B cell (primary cell): ENCODE data around the gene PSMG4. TPM values are rescaled to one million over a fixed set of nuclear protein-coding genes. Genes with fewer than 3 reads are reported as not detected.

Source experiments
- ATAC-seq: fragments of 200-7000 bp; cut with Tn5 transposase; one replicate; pipeline ENCODE4 v1.10.0; 2021; ENCODE audit warnings: low read depth, mild to moderate bottlenecking, moderate number of reproducible peaks, moderate library complexity
- CTCF ChIA-PET: fragments of 350-600 bp; sonication (Branson Sonifier 250); formaldehyde crosslinking; loops from one replicate; lab custom pipeline; 2021; ENCODE audit warnings: antibody characterized with exemption, inconsistent platforms; lab: Charles Lee
- POLR2A ChIA-PET: fragments of 350-600 bp; sonication (Branson Sonifier 250); formaldehyde crosslinking; loops from one replicate; lab custom pipeline; 2021; ENCODE audit warnings: antibody characterized with exemption; lab: Charles Lee
- DNase-seq: peaks from one replicate; pipeline ENCODE4 v3.0.0; 2013
- H2AFZ ChIP-seq: 2 replicates; pipeline ENCODE4 v1.6.1; 2012; ENCODE audit warnings: mild to moderate bottlenecking, low read depth, low read length; ENCODE audit not compliant: insufficient read depth, poor library complexity, severe bottlenecking
- H3K27ac ChIP-seq, 2 donors: 1 replicate in 1 of 2; 2 replicates in 1 of 2; pipeline ENCODE4 v1.5.1; 2012 to 2013; ENCODE audit warnings: low read length in 2 of 2, mild to moderate bottlenecking in 2 of 2, moderate library complexity in 1 of 2
- H3K27me3 ChIP-seq, 4 experiments: fragments of 200-600 bp in 1 of 4; sonication (generic) in 1 of 4; replicated peaks in 1 of 4; 1 replicate in 2 of 4; 2 replicates in 2 of 4; pipeline versions ENCODE4 v1.6.1 to v1.7.0; 2013 to 2016; ENCODE audit warnings: low read length in 3 of 4, mild to moderate bottlenecking in 2 of 4, mixed read lengths in 1 of 4, moderate library complexity in 1 of 4; ENCODE audit not compliant: insufficient read depth in 4 of 4, control insufficient read depth in 3 of 4; ENCODE audit errors: control extremely low read depth in 1 of 4
- H3K36me3 ChIP-seq, 2 experiments: replicated peaks in 1 of 2; 1 replicate in 1 of 2; 2 replicates in 1 of 2; pipeline versions ENCODE4 v1.6.1 to v1.7.1; 2013; ENCODE audit warnings: low read length in 1 of 2; ENCODE audit not compliant: insufficient read depth in 2 of 2, control insufficient read depth in 1 of 2; ENCODE audit errors: control extremely low read depth in 1 of 2, extremely low read depth in 1 of 2
- H3K4me1 ChIP-seq, 2 donors: fragments of 200-600 bp in 1 of 2; sonication (generic) in 1 of 2; 1 replicate in 1 of 2; 2 replicates in 1 of 2; pipeline versions ENCODE4 v1.5.1 to v1.6.1; 2013 to 2017; ENCODE audit warnings: low read length in 2 of 2; ENCODE audit not compliant: control insufficient read depth in 2 of 2, insufficient read depth in 2 of 2
- H3K4me2 ChIP-seq: replicated peaks from 2 replicates; pipeline ENCODE3; 2012; ENCODE audit warnings: mild to moderate bottlenecking, low read depth, low read length; ENCODE audit not compliant: poor library complexity, severe bottlenecking
- H3K4me3 ChIP-seq, 5 experiments: fragments of 200-600 bp in 1 of 5; sonication (generic) in 1 of 5; 1 replicate in 3 of 5; 2 replicates in 2 of 5; pipeline versions ENCODE4 v1.5.1 to v1.7.0; 2011 to 2016; ENCODE audit warnings: low read length in 4 of 5, mild to moderate bottlenecking in 4 of 5, low read depth in 2 of 5, control low read depth in 1 of 5, moderate library complexity in 1 of 5; ENCODE audit not compliant: insufficient read depth in 1 of 5; ENCODE audit errors: control extremely low read depth in 1 of 5, extremely low read depth in 1 of 5
- H3K79me2 ChIP-seq: fragments of 200-600 bp; sonication (generic); one replicate; pipeline ENCODE4 v1.6.0; 2016; ENCODE audit warnings: low read length; ENCODE audit not compliant: control insufficient read depth, insufficient read depth
- H3K9ac ChIP-seq: fragments of 200-600 bp; sonication (generic); 2 replicates; pipeline ENCODE4 v1.6.1; 2017; ENCODE audit warnings: mild to moderate bottlenecking, low read length, moderate library complexity
- H3K9me3 ChIP-seq, 3 donors: one replicate each; pipeline versions ENCODE4 v1.6.1 to v1.7.1; 2013; ENCODE audit warnings: low read length in 2 of 3; ENCODE audit not compliant: control insufficient read depth in 2 of 3, insufficient read depth in 1 of 3; ENCODE audit errors: control extremely low read depth in 1 of 3
- H4K20me1 ChIP-seq: 2 replicates; pipeline ENCODE4 v1.6.0; 2012; ENCODE audit warnings: mild to moderate bottlenecking, low read length; ENCODE audit not compliant: insufficient read depth, control insufficient read depth, poor library complexity, severe bottlenecking
- H3K27ac Mint-ChIP-seq: one replicate; pipeline ENCODE4 v1.8.0; 2021; ENCODE audit warnings: mixed read lengths
- H3K27me3 Mint-ChIP-seq: one replicate; pipeline ENCODE4 v1.8.0; 2021; ENCODE audit warnings: mixed read lengths
- H3K4me1 Mint-ChIP-seq: one replicate; pipeline ENCODE4 v1.8.0; 2021; ENCODE audit warnings: mixed read lengths
- H3K4me3 Mint-ChIP-seq: one replicate; pipeline ENCODE4 v1.8.0; 2021; ENCODE audit warnings: mixed read lengths
- H3K9me3 Mint-ChIP-seq: one replicate; pipeline ENCODE4 v1.8.0; 2022; ENCODE audit warnings: mixed read lengths; ENCODE audit not compliant: insufficient read depth
- EZH2 ChIP-seq: IDR thresholded peaks from 2 replicates; pipeline ENCODE4 v1.6.1; 2012; ENCODE audit warnings: borderline replicate concordance, low read depth, mild to moderate bottlenecking, moderate library complexity, low read length; ENCODE audit not compliant: insufficient read depth, poor library complexity, severe bottlenecking
- WGBS: methylation state at CpG from one replicate; pipeline ENCODE4 v1.1.5; 2013; ENCODE audit warnings: missing lambda C conversion rate; ENCODE audit not compliant: insufficient coverage; 5-methylcytosine and 5-hydroxymethylcytosine counted together
- intact Hi-C: fragments of 100-400 bp; cut with micrococcal nuclease; formaldehyde crosslinking; loops from one replicate; pipeline ENCODE4 v1.10.0; 2022
- polyA plus RNA-seq: library from polyadenylated mRNA; depleted of rRNA; stranded (reverse); fragments of >200 nt; gene quantifications from 2 replicates; pipeline ENCODE4 v1.2.3, GENCODE V29; 2012
- total RNA-seq, 2 donors: library from RNA; stranded (reverse); fragments of 120-200 nt in 1 of 2; gene quantifications; 1 replicate in 1 of 2; 2 replicates in 1 of 2; pipeline versions ENCODE4 v1.2.3 to v1.2.4, GENCODE V29; 2013 to 2022
- TF ChIP-seq, protein P1 (sequence below): fragments of 200-600 bp; IDR thresholded peaks from one replicate; pipeline ENCODE4 v1.8.0; 2022; ENCODE audit warnings: antibody characterized with exemption, mild to moderate bottlenecking

PSMG4 gene
- total and polyA plus RNA-seq, 2 donors (not counting 1 experiment from before 2014, with no cell fraction given) = 31.9 to 42.4 TPM

DNA sequence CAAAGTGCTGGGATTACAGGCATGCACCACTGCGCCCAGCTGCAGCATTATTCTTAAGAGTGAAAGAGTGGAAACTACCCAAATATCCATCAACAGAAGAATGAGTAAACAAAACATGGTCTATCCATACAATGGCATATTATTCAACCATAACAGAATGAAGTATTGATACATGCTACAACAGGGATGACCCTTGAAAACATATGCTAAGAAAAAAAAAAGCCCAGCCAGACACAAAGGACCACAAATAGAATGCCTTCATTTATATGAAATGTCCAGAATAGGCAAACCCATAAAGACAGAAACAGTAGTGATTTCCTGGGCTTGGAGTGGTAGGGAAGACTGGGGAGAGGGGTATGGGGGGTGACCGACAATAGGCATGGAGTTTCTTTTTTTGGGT lies 38.4 kb upstream of the PSMG4 start:
- TF ChIP-seq, protein P1, sequence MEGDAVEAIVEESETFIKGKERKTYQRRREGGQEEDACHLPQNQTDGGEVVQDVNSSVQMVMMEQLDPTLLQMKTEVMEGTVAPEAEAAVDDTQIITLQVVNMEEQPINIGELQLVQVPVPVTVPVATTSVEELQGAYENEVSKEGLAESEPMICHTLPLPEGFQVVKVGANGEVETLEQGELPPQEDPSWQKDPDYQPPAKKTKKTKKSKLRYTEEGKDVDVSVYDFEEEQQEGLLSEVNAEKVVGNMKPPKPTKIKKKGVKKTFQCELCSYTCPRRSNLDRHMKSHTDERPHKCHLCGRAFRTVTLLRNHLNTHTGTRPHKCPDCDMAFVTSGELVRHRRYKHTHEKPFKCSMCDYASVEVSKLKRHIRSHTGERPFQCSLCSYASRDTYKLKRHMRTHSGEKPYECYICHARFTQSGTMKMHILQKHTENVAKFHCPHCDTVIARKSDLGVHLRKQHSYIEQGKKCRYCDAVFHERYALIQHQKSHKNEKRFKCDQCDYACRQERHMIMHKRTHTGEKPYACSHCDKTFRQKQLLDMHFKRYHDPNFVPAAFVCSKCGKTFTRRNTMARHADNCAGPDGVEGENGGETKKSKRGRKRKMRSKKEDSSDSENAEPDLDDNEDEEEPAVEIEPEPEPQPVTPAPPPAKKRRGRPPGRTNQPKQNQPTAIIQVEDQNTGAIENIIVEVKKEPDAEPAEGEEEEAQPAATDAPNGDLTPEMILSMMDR = no peak
- no peak for TF ChIP-seq EZH2
- no peak for DNase-seq
- Histone ChIP-seq H3K79me2 (no peaks in the 10 kb centered on the region), H2AFZ (no peak overlapping the region), H3K9ac (no peak overlapping the region), H3K4me3 (no peak overlapping the region), H3K36me3 (no peaks in the 10 kb centered on the region), H3K9me3 (no peaks in the 10 kb centered on the region), H3K27me3 (peaks cover 0 to 25% (median 5%) of the 10 kb centered on the region in 4 experiments), H4K20me1 (no peaks in the 10 kb centered on the region), H3K4me2 (no peak overlapping the region), H3K27ac (no peak overlapping the region), H3K4me1 (no peaks in the 10 kb centered on the region)
- no peak overlapping the region for H3K4me3 Mint-ChIP-seq
- peaks cover 50% of the 10 kb centered on the region for H3K27me3 Mint-ChIP-seq
- CTCF ChIA-PET = interaction anchor here (1.2 kb wide), 1 partner anchor 31 kb away, joined by 3 read pairs; no protein-coding TSS in a partner anchor
- 88% methylated on average over 1 of the region's 2 CpGs for WGBS
- ATAC-seq = no peak
- H3K27ac Mint-ChIP-seq = no peak overlapping the region
- H3K4me1 Mint-ChIP-seq = no peaks in the 10 kb centered on the region
- intact Hi-C loops = no loop called here
- H3K9me3 Mint-ChIP-seq = no peaks in the 10 kb centered on the region
- POLR2A ChIA-PET = no interaction called here

DNA sequence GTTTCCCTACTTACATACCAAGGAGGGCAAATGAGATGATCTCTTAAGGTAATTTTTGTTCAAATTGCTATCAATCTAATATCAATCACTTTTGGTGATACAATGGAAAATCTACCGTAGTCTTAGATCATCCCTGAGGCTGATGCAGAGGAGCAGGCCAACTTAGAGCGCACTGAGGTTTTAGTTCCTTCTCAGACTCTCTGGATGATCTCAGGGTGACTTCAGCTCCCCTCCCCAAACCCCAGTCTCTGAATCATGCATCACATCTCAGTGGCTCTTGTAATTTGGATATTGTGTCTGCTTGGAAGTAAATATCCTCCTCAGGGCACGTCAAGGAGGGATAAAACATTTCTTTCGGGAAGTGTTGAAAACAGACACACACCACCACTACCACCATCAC lies 37.2 kb upstream of the PSMG4 start:
- H3K27ac Mint-ChIP-seq = no peak overlapping the region
- no peak overlapping the region for H3K4me3 Mint-ChIP-seq
- Histone ChIP-seq H3K9ac (no peak overlapping the region), H3K27me3 (peaks cover 0 to 33% (median 11%) of the 10 kb centered on the region in 4 experiments), H2AFZ (no peak overlapping the region), H4K20me1 (no peaks in the 10 kb centered on the region), H3K9me3 (no peaks in the 10 kb centered on the region), H3K4me1 (peaks cover 4 to 5% of the 10 kb centered on the region in 2 donors), H3K27ac (no peak overlapping the region), H3K4me2 (no peak overlapping the region), H3K4me3 (no peak overlapping the region), H3K36me3 (no peaks in the 10 kb centered on the region), H3K79me2 (no peaks in the 10 kb centered on the region)
- intact Hi-C loops = no loop called here
- no peak for ATAC-seq
- peaks cover 5% of the 10 kb centered on the region for H3K4me1 Mint-ChIP-seq
- no peaks in the 10 kb centered on the region for H3K9me3 Mint-ChIP-seq
- POLR2A ChIA-PET = no interaction called here
- CTCF ChIA-PET = interaction anchor here (1.2 kb wide), 1 partner anchor 30 kb away, joined by 3 read pairs; no protein-coding TSS in a partner anchor
- DNase-seq = no peak
- peaks cover 49% of the 10 kb centered on the region for H3K27me3 Mint-ChIP-seq
- WGBS = no CpG with 5 or more reads among the region's 4 CpGs
- TF ChIP-seq, protein P1 = no peak
- no peak for TF ChIP-seq EZH2
